ENCODE results near the gene SLU7. TPM values are rescaled to one million over a fixed set of nuclear protein-coding genes. Genes with fewer than 3 reads are reported as not detected.

The SLU7 gene
- total RNA-seq, 1 experiment from 2014 or later = 33.3 TPM

DNA sequence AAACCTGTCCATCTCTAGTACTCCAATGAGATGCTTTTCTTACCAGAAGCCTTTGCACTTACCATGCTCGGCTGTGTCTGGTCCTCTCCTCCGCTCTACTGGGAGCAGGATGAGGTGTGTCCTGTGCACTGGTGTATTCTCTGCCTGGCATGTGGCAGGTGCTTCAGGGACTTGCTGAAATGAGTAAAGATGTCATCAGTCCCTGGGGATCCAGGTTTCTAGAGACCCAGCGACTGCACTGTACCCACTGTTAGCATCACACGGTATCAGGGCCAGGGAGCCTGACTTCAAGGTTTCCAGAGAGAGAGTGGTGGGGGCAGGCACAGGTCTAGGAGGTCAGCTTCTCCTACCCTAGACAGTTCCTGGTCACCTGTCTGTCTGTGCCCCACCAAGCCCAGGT lies 13.3 kb upstream of the SLU7 start:
- TF ChIP-seq, protein P1, sequence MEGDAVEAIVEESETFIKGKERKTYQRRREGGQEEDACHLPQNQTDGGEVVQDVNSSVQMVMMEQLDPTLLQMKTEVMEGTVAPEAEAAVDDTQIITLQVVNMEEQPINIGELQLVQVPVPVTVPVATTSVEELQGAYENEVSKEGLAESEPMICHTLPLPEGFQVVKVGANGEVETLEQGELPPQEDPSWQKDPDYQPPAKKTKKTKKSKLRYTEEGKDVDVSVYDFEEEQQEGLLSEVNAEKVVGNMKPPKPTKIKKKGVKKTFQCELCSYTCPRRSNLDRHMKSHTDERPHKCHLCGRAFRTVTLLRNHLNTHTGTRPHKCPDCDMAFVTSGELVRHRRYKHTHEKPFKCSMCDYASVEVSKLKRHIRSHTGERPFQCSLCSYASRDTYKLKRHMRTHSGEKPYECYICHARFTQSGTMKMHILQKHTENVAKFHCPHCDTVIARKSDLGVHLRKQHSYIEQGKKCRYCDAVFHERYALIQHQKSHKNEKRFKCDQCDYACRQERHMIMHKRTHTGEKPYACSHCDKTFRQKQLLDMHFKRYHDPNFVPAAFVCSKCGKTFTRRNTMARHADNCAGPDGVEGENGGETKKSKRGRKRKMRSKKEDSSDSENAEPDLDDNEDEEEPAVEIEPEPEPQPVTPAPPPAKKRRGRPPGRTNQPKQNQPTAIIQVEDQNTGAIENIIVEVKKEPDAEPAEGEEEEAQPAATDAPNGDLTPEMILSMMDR (conservative IDR thresholded peaks at IDR 0.05) = no peak
- H3K27ac Mint-ChIP-seq = peak overlapping the region in 1 of 3 experiments; percentile 21; a peak in 1 of 7 replicates
- Histone ChIP-seq H2BK15ac (ENCODE audit: low read depth, low read length) (no peak overlapping the region), H4K20me1 (ENCODE audit: control insufficient read depth, insufficient read depth, insufficient read length) (no peaks in the 10 kb centered on the region), H4K5ac (ENCODE audit: insufficient read length, low read depth, low read length) (no peak overlapping the region), H2AFZ (ENCODE audit: low read length) (no peak overlapping the region), H4K91ac (ENCODE audit: insufficient read length, low read depth, low read length) (no peak overlapping the region), H2BK120ac (ENCODE audit: low read depth, low read length, poor library complexity, severe bottlenecking) (no peak overlapping the region), H3K23ac (ENCODE audit: insufficient read length, low read depth, low read length) (no peak overlapping the region), H3T11ph (ENCODE audit: low read length) (no peak overlapping the region), H3K27me3 (ENCODE audit: insufficient read depth, low read length) (no peaks in the 10 kb centered on the region), H3K18ac (ENCODE audit: insufficient read length, low read depth, low read length) (no peak overlapping the region), H3K9me3 (ENCODE audit: control insufficient read depth, low read depth, low read length) (no peaks in the 10 kb centered on the region), H3K27ac (ENCODE audit: insufficient read length, low read depth, low read length) (no peak overlapping the region), H3K23me2 (ENCODE audit: insufficient read length, low read depth, low read length, poor library complexity, severe bottlenecking) (no peaks in the 10 kb centered on the region), H2AK5ac (ENCODE audit: insufficient read length, low read length) (no peak overlapping the region), H3K79me1 (ENCODE audit: insufficient read depth, low read depth, low read length, poor library complexity, severe bottlenecking) (no peaks in the 10 kb centered on the region), H4K8ac (replicated peaks; ENCODE audit: insufficient read length, low read depth, low read length) (no peak overlapping the region), H2BK5ac (ENCODE audit: insufficient read length, low read length) (no peak overlapping the region), H3K4me2 (ENCODE audit: insufficient read depth, insufficient read length, low read length) (no peak overlapping the region), H3K56ac (ENCODE audit: insufficient read length, low read depth, low read length) (no peak overlapping the region), H2BK20ac (ENCODE audit: low read depth, low read length, poor library complexity, severe bottlenecking) (no peak overlapping the region), H3K14ac (ENCODE audit: insufficient read depth, low read length) (no peak overlapping the region), H3K9ac (ENCODE audit: extremely low read depth, insufficient read length, low read length) (no peak overlapping the region), H3K4ac (ENCODE audit: low read depth, low read length) (no peak overlapping the region), H3K4me1 (ENCODE audit: insufficient read depth, low read length) (no peaks in the 10 kb centered on the region), H2BK12ac (ENCODE audit: insufficient read length, low read depth, low read length) (no peak overlapping the region), H3K79me2 (ENCODE audit: insufficient read depth, low read length) (no peaks in the 10 kb centered on the region)
- no peaks in the 10 kb centered on the region for H3K9me3 Mint-ChIP-seq
- H3K4me3 Mint-ChIP-seq = no peak overlapping the region
- DNase-seq = no peak
- H3K27me3 Mint-ChIP-seq (ENCODE audit: low read depth) = no peaks in the 10 kb centered on the region
- no CpG with 5 or more reads among the region's 4 CpGs for WGBS (ENCODE audit: extremely low coverage, insufficient read length, low lambda C conversion rate)
- peaks cover 0 to 7% of the 10 kb centered on the region in 2 experiments; a peak in 3 of 4 replicates for H3K4me1 Mint-ChIP-seq
- peaks cover 16 to 26% (median 25%) of the 10 kb centered on the region in 3 experiments; a peak in 6 of 7 replicates for H3K36me3 Mint-ChIP-seq (ENCODE audit: insufficient read depth in 1 of 3, low read depth in 3 of 3)

All from H9 (cell line).